HG03565 (cell line): ENCODE data around the gene RIMS1.
A peak's percentile ranks its signal among the peaks of the same experiment; 100 is the strongest.
"Not testable (repeated sequence)": the region's sequence is repeated elsewhere in the genome, so short reads cannot be mapped to it uniquely, and the experiment has no call there.

Source experiments
- ATAC-seq: cut with Tn5 transposase; IDR thresholded peaks from one replicate; pipeline ENCODE4 v1.9.1; 2021; ENCODE audit warnings: mild to moderate bottlenecking, moderate library complexity; ENCODE audit not compliant: unreplicated experiment

The RIMS1 gene

GRCh38 chr6:72322771-72323170 lies 436.4 kb downstream of the RIMS1 start:
- no peak for ATAC-seq

GRCh38 chr6:72324591-72324990 lies 438.2 kb downstream of the RIMS1 start:
- no peak for ATAC-seq

- ATAC-seq = no peak
Measured at GRCh38 chr6:72328775-72329174, 442.4 kb downstream of the RIMS1 start.

- ATAC-seq = not testable (repeated sequence)
Measured at GRCh38 chr6:72335203-72335602, 448.9 kb downstream of the RIMS1 start.

GRCh38 chr6:72348926-72349325 lies 462.6 kb downstream of the RIMS1 start:
- no peak for ATAC-seq

GRCh38 chr6:72350296-72350881 lies 464.0 kb downstream of the RIMS1 start:
- ATAC-seq = no peak

- no peak for ATAC-seq
Measured at GRCh38 chr6:72363844-72364740, 477.7 kb downstream of the RIMS1 start.

- ATAC-seq = no peak
Measured at GRCh38 chr6:72365773-72366172, 479.4 kb downstream of the RIMS1 start.

- no peak for ATAC-seq
Measured at GRCh38 chr6:72367439-72367838, 481.1 kb downstream of the RIMS1 start.

- ATAC-seq = no peak
Measured at GRCh38 chr6:72371473-72371872, 485.1 kb downstream of the RIMS1 start.

- no peak for ATAC-seq
Measured at GRCh38 chr6:72374172-72374571, 487.8 kb downstream of the RIMS1 start.

GRCh38 chr6:72374857-72375256 lies 488.5 kb downstream of the RIMS1 start:
- ATAC-seq = no peak

- ATAC-seq = no peak
Measured at GRCh38 chr6:72376736-72377135, 490.4 kb downstream of the RIMS1 start.

GRCh38 chr6:72381076-72381475 lies 494.7 kb downstream of the RIMS1 start:
- ATAC-seq = no peak

GRCh38 chr6:72382602-72383529 lies 496.5 kb downstream of the RIMS1 start:
- ATAC-seq = peak; percentile 97

- ATAC-seq = no peak
Measured at GRCh38 chr6:72386324-72386723, 500.0 kb downstream of the RIMS1 start.

- no peak for ATAC-seq
Measured at GRCh38 chr6:72389698-72390097, 503.3 kb downstream of the RIMS1 start.

- no peak for ATAC-seq
Measured at GRCh38 chr6:72390548-72390947, 504.2 kb downstream of the RIMS1 start.

GRCh38 chr6:72401865-72402264 lies 515.5 kb downstream of the RIMS1 start:
- no peak for ATAC-seq

GRCh38 chr6:72403413-72403812 lies 517.1 kb downstream of the RIMS1 start:
- no peak for ATAC-seq

GRCh38 chr6:72406517-72406916 lies 520.2 kb downstream of the RIMS1 start:
- peak; percentile 50 for ATAC-seq
